Measurements from ENCODE around the gene AIDA. TPM values are rescaled to one million over a fixed set of nuclear protein-coding genes. Genes with fewer than 3 reads are reported as not detected.

AIDA gene
- total RNA-seq, 1 experiment from 2014 or later = 92.8 TPM

- no peak overlapping the region for H4K5ac ChIP-seq (ENCODE audit: insufficient read length, low read depth, low read length)
- H3K9me3 Mint-ChIP-seq = peaks cover 5 to 21% of the 10 kb centered on the region in 2 experiments
- no peaks in the 10 kb centered on the region for H3K27me3 Mint-ChIP-seq (ENCODE audit: low read depth)
- no peak overlapping the region for H2BK120ac ChIP-seq (ENCODE audit: low read depth, low read length, poor library complexity, severe bottlenecking)
- H3K56ac ChIP-seq (ENCODE audit: insufficient read length, low read depth, low read length) = no peak overlapping the region
- no peak overlapping the region for H2BK20ac ChIP-seq (ENCODE audit: low read depth, low read length, poor library complexity, severe bottlenecking)
- H3K27ac Mint-ChIP-seq = no peak overlapping the region
- H4K91ac ChIP-seq (ENCODE audit: insufficient read length, low read depth, low read length) = no peak overlapping the region
- H3K23me2 ChIP-seq (ENCODE audit: insufficient read length, low read depth, low read length, poor library complexity, severe bottlenecking) = peaks cover 2% of the 10 kb centered on the region
- no peaks in the 10 kb centered on the region for H4K20me1 ChIP-seq (ENCODE audit: control insufficient read depth, insufficient read depth, insufficient read length)
- H2AK5ac ChIP-seq (ENCODE audit: insufficient read length, low read length) = no peak overlapping the region
- no peak overlapping the region for H3K18ac ChIP-seq (ENCODE audit: insufficient read length, low read depth, low read length)
- peaks cover 10% of the 10 kb centered on the region; the same call in 1 of the 2 replicates for H3K79me2 ChIP-seq (ENCODE audit: insufficient read depth, low read length)
- H3T11ph ChIP-seq (ENCODE audit: low read length) = no peak overlapping the region
- TF ChIP-seq CTCF (conservative IDR thresholded peaks at IDR 0.05) = 0 out of 3 replicates have a peak, but pooled peaks have one; percentile 26
- no peak overlapping the region for H3K4me2 ChIP-seq (ENCODE audit: insufficient read depth, insufficient read length, low read length)
- no peak for DNase-seq
- no peak overlapping the region for H3K23ac ChIP-seq (ENCODE audit: insufficient read length, low read depth, low read length)
- no peak overlapping the region for H3K4ac ChIP-seq (ENCODE audit: low read depth, low read length)
- H4K8ac ChIP-seq (replicated peaks; ENCODE audit: insufficient read length, low read depth, low read length) = no peak overlapping the region
- no peaks in the 10 kb centered on the region for H3K27me3 ChIP-seq (ENCODE audit: insufficient read depth, low read length)
- H3K9ac ChIP-seq (ENCODE audit: extremely low read depth, insufficient read length, low read length) = no peak overlapping the region
- H2BK15ac ChIP-seq (ENCODE audit: low read depth, low read length) = no peak overlapping the region
- peaks cover 2% of the 10 kb centered on the region for H3K79me1 ChIP-seq (ENCODE audit: insufficient read depth, low read depth, low read length, poor library complexity, severe bottlenecking)
- no peak overlapping the region for H2BK12ac ChIP-seq (ENCODE audit: insufficient read length, low read depth, low read length)
- no peak overlapping the region for H3K4me3 Mint-ChIP-seq
- no CpG with 5 or more reads among the region's 4 CpGs for WGBS (ENCODE audit: extremely low coverage, insufficient read length, low lambda C conversion rate)
- H3K4me1 Mint-ChIP-seq = peaks cover 12 to 14% of the 10 kb centered on the region in 2 experiments
- H3K4me1 ChIP-seq (ENCODE audit: insufficient read depth, low read length) = no peaks in the 10 kb centered on the region
- peaks cover 33 to 46% (median 40%) of the 10 kb centered on the region in 3 experiments for H3K36me3 Mint-ChIP-seq (ENCODE audit: insufficient read depth in 1 of 3, low read depth in 3 of 3)
- H3K14ac ChIP-seq (ENCODE audit: insufficient read depth, low read length) = no peak overlapping the region
- no peak overlapping the region for H2BK5ac ChIP-seq (ENCODE audit: insufficient read length, low read length)
- no peak overlapping the region for H3K27ac ChIP-seq (ENCODE audit: insufficient read length, low read depth, low read length)
- no peaks in the 10 kb centered on the region for H3K9me3 ChIP-seq (ENCODE audit: control insufficient read depth, low read depth, low read length)
- H2AFZ ChIP-seq (ENCODE audit: low read length) = no peak overlapping the region
Measured at GRCh38 chr1:222706815-222707214, 5.5 kb downstream of the AIDA start.

Measured in H9 (cell line).